Keratinocyte (primary cell): ENCODE results near the gene CTNND2.

Experiments
- CTCF ChIP-seq, 3 experiments: IDR thresholded peaks in 1 of 3; conservative IDR thresholded peaks in 1 of 3; optimal IDR thresholded peaks in 1 of 3; 2 replicates in 2 of 3; 3 replicates in 1 of 3; pipeline versions ENCODE3 to v1.5.1; 2011; ENCODE audit warnings: low read length in 3 of 3, mild to moderate bottlenecking in 3 of 3, moderate library complexity in 2 of 3, control low read depth in 1 of 3, inconsistent platforms in 1 of 3; ENCODE audit not compliant: insufficient read depth in 2 of 3; ENCODE audit errors: extremely low read depth in 1 of 3
- EZH2 ChIP-seq: IDR thresholded peaks from one replicate; pipeline ENCODE4 v1.6.1; 2012; ENCODE audit warnings: inconsistent platforms, mild to moderate bottlenecking, low read length, moderate library complexity

DNA sequence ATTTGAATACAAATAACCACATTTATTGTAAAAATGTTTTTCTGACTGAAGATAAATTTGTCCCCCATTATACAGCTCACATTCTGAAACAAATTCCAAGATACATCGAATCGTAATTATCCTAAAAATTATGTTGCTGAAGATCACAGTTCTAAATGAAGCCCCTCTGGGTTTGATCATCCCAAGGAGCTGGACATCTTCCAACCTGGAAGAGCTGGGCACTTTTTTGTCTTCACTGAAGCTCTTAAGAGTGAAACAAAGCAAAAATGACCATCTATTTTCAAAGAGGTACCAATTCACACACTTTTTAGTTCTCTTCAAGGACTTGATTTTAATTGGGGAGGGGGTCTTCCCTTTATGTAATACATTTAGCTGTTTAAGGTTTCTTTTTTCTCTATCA, 5.5 kb downstream of the CTNND2 start:
- TF ChIP-seq EZH2 (no peak), CTCF (optimal IDR thresholded peaks at IDR 0.05 in 1 of 3, IDR thresholded peaks at IDR 0.05 in 1 of 3, conservative IDR thresholded peaks at IDR 0.05 in 1 of 3; ENCODE audit: extremely low read depth in 1 of 3, insufficient read depth in 2 of 3, low read length in 3 of 3) (no peak)
